ENCODE data around the gene PPARA. TPM values are rescaled to one million over a fixed set of nuclear protein-coding genes. Genes with fewer than 3 reads are reported as not detected.

Gene PPARA
- total RNA-seq, 1 experiment from 2014 or later = 7.7 TPM

GRCh38 chr22:46214616-46215015 lies 64.3 kb downstream of the PPARA start:
- TF ChIP-seq EZH2phosphoT487 (IDR thresholded peaks at IDR 0.05; ENCODE audit: borderline replicate concordance, low read length) (no peak), EZH2 (IDR thresholded peaks at IDR 0.05; ENCODE audit: low read length, unreplicated experiment) (no peak)
- TF ChIP-seq, protein P1, sequence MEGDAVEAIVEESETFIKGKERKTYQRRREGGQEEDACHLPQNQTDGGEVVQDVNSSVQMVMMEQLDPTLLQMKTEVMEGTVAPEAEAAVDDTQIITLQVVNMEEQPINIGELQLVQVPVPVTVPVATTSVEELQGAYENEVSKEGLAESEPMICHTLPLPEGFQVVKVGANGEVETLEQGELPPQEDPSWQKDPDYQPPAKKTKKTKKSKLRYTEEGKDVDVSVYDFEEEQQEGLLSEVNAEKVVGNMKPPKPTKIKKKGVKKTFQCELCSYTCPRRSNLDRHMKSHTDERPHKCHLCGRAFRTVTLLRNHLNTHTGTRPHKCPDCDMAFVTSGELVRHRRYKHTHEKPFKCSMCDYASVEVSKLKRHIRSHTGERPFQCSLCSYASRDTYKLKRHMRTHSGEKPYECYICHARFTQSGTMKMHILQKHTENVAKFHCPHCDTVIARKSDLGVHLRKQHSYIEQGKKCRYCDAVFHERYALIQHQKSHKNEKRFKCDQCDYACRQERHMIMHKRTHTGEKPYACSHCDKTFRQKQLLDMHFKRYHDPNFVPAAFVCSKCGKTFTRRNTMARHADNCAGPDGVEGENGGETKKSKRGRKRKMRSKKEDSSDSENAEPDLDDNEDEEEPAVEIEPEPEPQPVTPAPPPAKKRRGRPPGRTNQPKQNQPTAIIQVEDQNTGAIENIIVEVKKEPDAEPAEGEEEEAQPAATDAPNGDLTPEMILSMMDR (conservative IDR thresholded peaks at IDR 0.05; ENCODE audit: low read depth, low read length) = no peak
- Histone ChIP-seq H3K4me3 (ENCODE audit: low read length) (no peak overlapping the region), H3K9me2 (replicated peaks; ENCODE audit: low read length) (no peaks in the 10 kb centered on the region), H3K79me2 (ENCODE audit: low read length) (no peaks in the 10 kb centered on the region), H3K9me3 (ENCODE audit: low read length) (no peaks in the 10 kb centered on the region), H3K9ac (ENCODE audit: low read length) (no peak overlapping the region), H4K20me1 (ENCODE audit: low read length) (no peaks in the 10 kb centered on the region), H3K36me3 (ENCODE audit: low read depth, low read length) (0 out of 2 replicates have a peak, but pooled peaks cover under 1% of the 10 kb centered on the region), H3F3A (ENCODE audit: low read length, unreplicated experiment) (no peaks in the 10 kb centered on the region), H3K4me1 (ENCODE audit: insufficient read depth, low read length) (no peaks in the 10 kb centered on the region), H3K27me3 (ENCODE audit: low read length) (no peaks in the 10 kb centered on the region), H3K27ac (ENCODE audit: low read length) (no peak overlapping the region), H3K4me2 (ENCODE audit: low read length) (no peak overlapping the region), H2AFZ (ENCODE audit: low read length) (no peak overlapping the region)
- no peak for ATAC-seq
- BruUV-seq (replicated peaks) = no TSS peak
- intact Hi-C loops (cut with micrococcal nuclease) = no loop called here
- POLR2A ChIA-PET (ENCODE audit: unreplicated experiment) = no interaction called here
- CTCF ChIA-PET = no interaction called here
- DNase-seq = no peak

- CTCF ChIA-PET = no interaction called here
- Histone ChIP-seq H3K4me3 (ENCODE audit: low read length) (no peak overlapping the region), H3K36me3 (ENCODE audit: low read depth, low read length) (no peaks in the 10 kb centered on the region), H3K27ac (ENCODE audit: low read length) (no peak overlapping the region), H3K4me1 (ENCODE audit: insufficient read depth, low read length) (no peaks in the 10 kb centered on the region), H3K79me2 (ENCODE audit: low read length) (no peaks in the 10 kb centered on the region), H2AFZ (ENCODE audit: low read length) (no peak overlapping the region), H3K27me3 (ENCODE audit: low read length) (no peaks in the 10 kb centered on the region), H3K9ac (ENCODE audit: low read length) (no peak overlapping the region), H3K9me2 (replicated peaks; ENCODE audit: low read length) (no peaks in the 10 kb centered on the region), H3F3A (ENCODE audit: low read length, unreplicated experiment) (no peaks in the 10 kb centered on the region), H4K20me1 (ENCODE audit: low read length) (no peaks in the 10 kb centered on the region), H3K4me2 (ENCODE audit: low read length) (no peak overlapping the region), H3K9me3 (ENCODE audit: low read length) (no peaks in the 10 kb centered on the region)
- intact Hi-C loops (cut with micrococcal nuclease) = no loop called here
- POLR2A ChIA-PET (ENCODE audit: unreplicated experiment) = no interaction called here
- BruUV-seq (replicated peaks) = no TSS peak
- no peak for TF ChIP-seq EZH2 (IDR thresholded peaks at IDR 0.05; ENCODE audit: low read length, unreplicated experiment)
- ATAC-seq (no peak), DNase-seq (no peak)
Measured at GRCh38 chr22:46219636-46220035, 69.3 kb downstream of the PPARA start.

GRCh38 chr22:46220921-46221320 lies 70.6 kb downstream of the PPARA start:
- intact Hi-C loops (cut with micrococcal nuclease) = no loop called here
- TF ChIP-seq, protein P1 (conservative IDR thresholded peaks at IDR 0.05; ENCODE audit: low read depth, low read length) = no peak
- no peak for TF ChIP-seq EZH2phosphoT487 (IDR thresholded peaks at IDR 0.05; ENCODE audit: borderline replicate concordance, low read length)
- no peak for TF ChIP-seq EZH2 (IDR thresholded peaks at IDR 0.05; ENCODE audit: low read length, unreplicated experiment)
- ATAC-seq (no peak), DNase-seq (no peak)
- no peak overlapping the region for H3K4me2 ChIP-seq (ENCODE audit: low read length)
- H3F3A ChIP-seq (ENCODE audit: low read length, unreplicated experiment) = no peaks in the 10 kb centered on the region
- H3K9me3 ChIP-seq (ENCODE audit: low read length) = no peaks in the 10 kb centered on the region
- H3K4me1 ChIP-seq (ENCODE audit: insufficient read depth, low read length) = no peaks in the 10 kb centered on the region
- no peak overlapping the region for H3K27ac ChIP-seq (ENCODE audit: low read length)
- no peaks in the 10 kb centered on the region for H3K27me3 ChIP-seq (ENCODE audit: low read length)
- ChIA-PET POLR2A (ENCODE audit: unreplicated experiment) (no interaction called here), CTCF (no interaction called here)
- no peaks in the 10 kb centered on the region for H3K79me2 ChIP-seq (ENCODE audit: low read length)
- no TSS peak for BruUV-seq (replicated peaks)
- no peak overlapping the region for H2AFZ ChIP-seq (ENCODE audit: low read length)
- H3K9me2 ChIP-seq (replicated peaks; ENCODE audit: low read length) = no peaks in the 10 kb centered on the region
- H3K36me3 ChIP-seq (ENCODE audit: low read depth, low read length) = no peaks in the 10 kb centered on the region
- H4K20me1 ChIP-seq (ENCODE audit: low read length) = no peaks in the 10 kb centered on the region
- no peak overlapping the region for H3K4me3 ChIP-seq (ENCODE audit: low read length)
- no peak overlapping the region for H3K9ac ChIP-seq (ENCODE audit: low read length)
